Activated CD8-positive, alpha-beta memory T cell treated with anti-CD3 and anti-CD28 coated beads, Interleukin-2, amount 50 U/mL, for 48 hours (primary cell): ENCODE data around the gene INHBB.
"Not testable (repeated sequence)": the region's sequence is repeated elsewhere in the genome, so short reads cannot be mapped to it uniquely, and the experiment has no call there.

ENCODE experiments used
- DNase-seq: peaks from one replicate; pipeline ENCODE4 v3.0.0-alpha.2; 2020

Gene INHBB

GRCh38 chr2:120346026-120346666 lies at the start of gene INHBB:
Gene INHBB, plus strand, starts transcription at chr2:120346136. Its CDS starts 53 bp downstream, at chr2:120346189.
- no peak for DNase-seq

- DNase-seq: no peak
Measured at GRCh38 chr2:120298173-120298835, 47.6 kb upstream of the INHBB start.

DNA sequence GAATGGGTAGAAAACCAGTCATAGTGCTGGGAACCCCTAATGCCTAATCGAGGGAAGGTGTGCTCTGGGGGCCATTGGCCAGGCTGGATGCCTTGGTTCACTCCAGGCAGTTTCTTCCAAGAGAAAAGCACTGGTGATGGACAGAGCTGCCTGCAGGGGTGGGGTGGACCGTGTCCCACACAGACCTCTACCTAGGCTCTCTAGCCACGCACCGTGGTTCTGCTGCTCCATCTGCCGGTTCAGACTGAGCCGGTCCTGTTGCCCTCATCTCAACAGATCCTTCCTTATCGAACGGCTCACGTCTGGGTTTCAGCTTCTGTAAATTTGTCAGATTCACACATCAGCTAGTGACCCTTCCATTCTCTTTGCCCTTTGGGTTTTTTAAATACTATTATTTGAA lies 46.9 kb upstream of the INHBB start:
- no peak for DNase-seq

- no peak for DNase-seq
Measured at GRCh38 chr2:120299561-120299960, 46.4 kb upstream of the INHBB start.

DNA sequence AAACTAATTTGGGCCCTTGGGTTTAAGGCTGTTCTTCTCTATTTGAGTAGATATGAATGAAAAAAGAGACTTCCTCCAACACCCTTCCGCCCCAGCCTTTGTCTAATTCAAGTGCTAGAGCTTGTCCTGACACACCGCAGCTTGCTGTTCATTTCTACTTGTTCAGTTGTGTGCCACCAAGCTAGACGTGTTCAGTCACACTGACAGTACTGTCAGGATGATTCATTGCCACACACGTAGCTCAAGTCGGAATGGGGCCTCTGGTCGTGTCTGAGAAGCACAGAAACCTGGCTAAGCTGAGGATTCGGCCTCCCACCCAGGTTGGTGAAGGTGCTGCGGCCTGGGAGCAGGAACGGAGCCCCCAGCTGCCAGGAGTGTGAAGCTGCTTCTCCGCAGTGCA lies 45.6 kb upstream of the INHBB start:
- peak; percentile 36 for DNase-seq

- DNase-seq: no peak
Measured at GRCh38 chr2:120301284-120301683, 44.7 kb upstream of the INHBB start.

DNA sequence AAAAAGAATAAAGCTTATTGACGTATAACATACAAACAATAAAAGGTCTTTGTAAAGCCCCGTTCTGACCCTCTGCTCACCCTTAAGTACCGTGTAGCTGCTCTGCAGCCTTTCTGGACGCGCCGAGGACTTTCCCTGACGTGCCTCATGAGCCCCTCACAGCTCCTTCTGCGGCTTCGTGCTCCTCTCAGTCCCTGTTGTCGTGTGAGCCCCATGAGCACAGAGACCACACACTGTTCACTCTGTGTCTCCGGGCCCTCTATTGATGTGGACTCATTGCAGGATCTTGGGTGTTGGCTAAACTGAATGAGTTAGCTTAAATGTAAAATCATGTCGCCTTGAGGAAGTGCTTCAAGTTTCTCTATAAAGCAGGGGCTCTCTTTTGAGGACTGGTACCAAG lies 43.6 kb upstream of the INHBB start:
- peak; percentile 40 for DNase-seq

GRCh38 chr2:120303177-120303576 lies 42.8 kb upstream of the INHBB start:
- DNase-seq: no peak

GRCh38 chr2:120305296-120305695 lies 40.6 kb upstream of the INHBB start:
- no peak for DNase-seq

DNA sequence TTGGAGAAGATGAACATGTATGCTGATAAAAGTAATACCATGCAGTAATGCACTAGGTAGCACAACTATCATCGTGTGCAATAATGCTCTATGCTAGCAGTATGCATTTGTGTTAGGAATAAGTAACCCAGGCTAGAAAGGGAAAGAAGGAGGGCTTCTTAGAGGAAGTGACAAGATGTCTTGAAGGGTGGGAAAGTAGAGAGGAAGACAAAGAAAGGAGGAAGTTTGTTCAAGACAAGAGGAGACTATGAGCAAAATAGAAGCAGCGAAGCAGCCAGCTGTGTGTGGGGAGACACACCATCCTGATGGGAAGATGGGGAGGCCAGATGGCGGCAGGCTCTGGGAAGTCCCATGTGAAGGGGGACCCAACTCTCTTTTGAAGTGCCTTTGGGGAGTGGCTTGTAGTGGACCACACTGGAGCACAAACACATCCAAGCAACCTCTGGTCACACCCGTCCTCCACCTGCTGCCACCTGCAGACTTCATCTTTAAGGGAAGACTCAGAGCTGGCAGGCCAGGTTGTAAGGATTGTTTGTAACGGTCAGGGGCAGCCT lies 39.9 kb upstream of the INHBB start:
- DNase-seq: peak; percentile 42

DNA sequence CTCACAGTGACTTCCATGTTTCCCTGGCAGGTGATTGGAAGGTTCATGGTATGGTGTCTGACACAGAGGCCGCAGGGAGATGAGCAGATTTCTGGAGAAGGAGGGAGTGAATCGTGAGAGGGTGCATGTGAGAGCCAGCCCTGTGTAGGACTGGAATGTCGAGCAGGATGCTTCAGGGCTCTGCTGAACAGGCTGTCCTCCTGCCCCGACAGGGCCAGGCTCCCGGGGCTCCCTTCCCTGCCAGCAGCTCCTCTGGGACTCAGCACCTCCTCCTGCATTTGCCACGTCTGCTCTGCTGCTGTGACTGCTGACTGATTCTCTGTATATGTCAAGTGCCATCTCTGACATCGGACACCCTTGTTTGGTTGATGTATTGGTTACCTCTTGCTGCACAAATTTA lies 38.5 kb upstream of the INHBB start:
- DNase-seq: no peak

- DNase-seq: no peak
Measured at GRCh38 chr2:120308038-120308910, 37.7 kb upstream of the INHBB start.

DNA sequence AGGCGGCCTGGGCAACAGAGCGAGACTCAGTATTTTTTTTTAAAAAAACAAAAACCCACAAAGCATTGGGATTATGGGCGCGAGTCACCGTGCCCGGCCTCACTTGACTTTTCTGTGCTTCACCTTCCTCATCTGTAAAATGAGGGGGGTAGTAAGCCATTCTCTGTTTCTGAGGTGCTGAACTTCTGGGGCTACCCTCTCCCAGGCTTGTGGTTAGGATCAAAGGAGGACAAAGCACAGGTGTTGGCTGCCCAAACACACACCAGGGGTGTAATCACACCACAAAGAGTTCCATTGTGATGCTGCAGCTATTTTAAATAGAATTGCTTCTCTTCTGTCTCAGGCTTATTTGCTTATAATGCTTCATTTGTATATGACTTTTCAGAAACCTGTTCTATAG lies 35.8 kb upstream of the INHBB start:
- no peak for DNase-seq

GRCh38 chr2:120310841-120311240 lies 35.1 kb upstream of the INHBB start:
- DNase-seq: not testable (repeated sequence)

DNA sequence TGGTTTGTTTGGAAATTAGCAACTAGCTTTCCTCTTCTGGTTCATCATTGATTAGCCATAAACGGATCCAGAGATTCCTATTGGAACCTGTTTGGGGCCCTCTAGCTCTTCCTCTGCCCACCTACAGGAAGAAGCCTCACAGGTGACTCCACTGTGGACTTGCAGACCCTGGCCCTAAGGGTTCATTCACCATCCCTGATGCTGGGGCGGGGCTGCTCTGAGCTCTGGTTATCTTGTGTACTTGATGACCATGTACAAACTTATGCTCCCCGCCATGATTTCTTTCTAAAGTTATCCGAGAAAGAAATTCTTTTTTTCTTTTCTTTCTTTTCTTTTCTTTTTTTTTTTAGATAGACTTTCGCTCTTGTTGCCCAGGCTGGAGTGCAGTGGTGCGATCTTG lies 33.9 kb upstream of the INHBB start:
- no peak for DNase-seq

GRCh38 chr2:120312860-120313694 lies 32.9 kb upstream of the INHBB start:
- DNase-seq: peak; percentile 88

GRCh38 chr2:120313695-120314615 lies 32.0 kb upstream of the INHBB start:
- DNase-seq: no peak

DNA sequence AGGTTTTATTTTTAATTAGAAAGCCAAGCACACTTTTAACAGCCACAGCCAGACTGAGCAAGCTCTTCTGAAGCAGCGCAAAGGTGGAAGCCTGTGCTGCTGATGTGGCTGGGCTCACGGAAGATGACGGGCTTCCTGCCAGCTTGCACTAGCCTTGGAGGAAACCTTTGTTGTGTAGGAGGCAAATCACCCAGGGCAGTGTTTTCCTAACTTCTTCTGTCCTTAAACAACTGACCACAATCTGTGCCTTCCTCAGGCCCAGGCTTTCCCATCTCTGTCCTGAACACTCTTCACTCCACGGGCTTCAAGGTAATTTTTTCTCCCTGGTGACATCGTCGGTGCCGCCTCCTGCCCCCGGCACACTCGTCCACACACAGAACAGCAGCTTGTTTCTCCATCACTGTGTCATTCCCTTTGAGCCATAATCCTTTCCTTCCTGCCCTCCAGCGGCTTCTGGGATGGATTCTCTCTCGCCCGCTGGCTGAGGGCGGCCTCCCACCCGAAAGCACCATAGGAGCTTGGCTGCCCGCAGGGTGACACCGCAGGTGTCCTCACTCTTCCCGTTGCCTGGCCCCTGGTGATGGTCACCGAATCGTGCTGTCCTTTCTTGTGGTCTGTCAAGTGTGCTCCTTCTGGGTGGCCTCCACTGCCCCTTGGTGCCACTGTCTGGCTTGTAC lies 31.1 kb upstream of the INHBB start:
- DNase-seq: no peak

DNA sequence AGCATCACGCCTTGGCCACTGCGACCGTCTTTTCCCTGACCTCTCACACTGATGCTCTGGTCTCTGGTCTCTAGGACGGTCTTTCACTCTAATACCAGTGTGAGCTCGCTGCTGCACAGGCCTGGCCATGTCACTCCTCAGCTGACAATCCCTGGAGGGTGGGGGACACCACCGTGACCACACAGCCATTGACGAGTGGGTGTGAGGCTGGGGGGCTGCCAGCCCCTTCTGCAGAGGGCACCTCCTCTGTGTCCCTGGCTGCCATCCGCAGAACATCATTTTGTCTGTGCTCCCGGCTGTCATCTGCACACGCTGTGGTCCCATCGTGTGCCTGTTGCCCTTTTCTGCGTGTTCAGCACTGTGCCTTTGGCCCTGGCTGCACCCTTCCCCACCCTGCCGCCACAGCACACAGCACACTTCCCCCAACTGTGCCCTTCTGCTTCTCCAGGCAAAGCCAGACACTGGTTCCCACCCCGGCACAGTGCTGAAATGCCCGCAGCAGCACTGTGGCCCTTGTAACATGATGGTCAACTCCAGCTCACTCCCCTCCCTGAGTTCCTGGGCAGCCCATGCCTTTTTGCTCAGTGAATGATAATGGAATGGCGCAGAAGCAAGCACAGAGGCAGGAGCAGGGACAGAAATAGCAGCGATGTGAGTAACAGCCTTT lies 30.4 kb upstream of the INHBB start:
- no peak for DNase-seq

DNA sequence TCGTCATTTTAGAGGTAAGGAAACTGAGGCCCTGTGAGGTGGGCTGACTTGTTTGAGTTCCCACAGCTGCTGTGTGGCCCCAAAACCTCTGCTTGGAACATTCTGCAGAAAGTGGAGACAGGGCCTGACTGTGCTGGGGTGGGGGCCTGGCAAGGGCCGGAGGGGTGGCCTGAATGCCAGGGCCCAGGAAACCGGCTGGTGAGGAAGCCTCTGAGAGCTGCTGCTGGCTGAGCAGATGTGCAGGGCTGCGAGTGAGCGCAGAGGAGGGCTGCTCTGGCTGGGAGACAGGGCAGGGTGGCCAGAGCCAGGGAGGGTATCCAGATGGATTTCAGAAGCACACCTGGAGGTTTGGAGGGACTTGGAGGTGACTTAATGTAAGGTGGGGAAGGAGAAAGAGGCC lies 29.9 kb upstream of the INHBB start:
- DNase-seq: no peak
